ENCODE results near the gene MBD5.

Gene MBD5

GRCh38 chr2:148475626-148476025 lies 454.7 kb downstream of the MBD5 start:
- no peak overlapping the region for H3K4me3 ChIP-seq (ENCODE audit: low read depth, low read length)
- TF ChIP-seq CTCF (IDR thresholded peaks at IDR 0.05; ENCODE audit: insufficient read depth, low read depth, low read length, missing control alignments), result no peak
- DNase-seq (ENCODE audit: low read depth), result no peak

GRCh38 chr2:148479398-148479797 lies 458.5 kb downstream of the MBD5 start:
- H3K4me3 ChIP-seq (ENCODE audit: low read depth, low read length), result no peak overlapping the region
- TF ChIP-seq CTCF (IDR thresholded peaks at IDR 0.05; ENCODE audit: insufficient read depth, low read depth, low read length, missing control alignments), result no peak
- no peak for DNase-seq (ENCODE audit: low read depth)

- H3K4me3 ChIP-seq (ENCODE audit: low read depth, low read length), result no peak overlapping the region
- DNase-seq (ENCODE audit: low read depth), result no peak
- no peak for TF ChIP-seq CTCF (IDR thresholded peaks at IDR 0.05; ENCODE audit: insufficient read depth, low read depth, low read length, missing control alignments)
These were observed 462.8 kb downstream of the MBD5 start for GRCh38 chr2:148483665-148484064.

GRCh38 chr2:148484066-148484465 lies 463.2 kb downstream of the MBD5 start:
- TF ChIP-seq CTCF (IDR thresholded peaks at IDR 0.05; ENCODE audit: insufficient read depth, low read depth, low read length, missing control alignments), result no peak
- H3K4me3 ChIP-seq (ENCODE audit: low read depth, low read length), result no peak overlapping the region
- DNase-seq (ENCODE audit: low read depth), result no peak

- no peak for TF ChIP-seq CTCF (IDR thresholded peaks at IDR 0.05; ENCODE audit: insufficient read depth, low read depth, low read length, missing control alignments)
- no peak overlapping the region for H3K4me3 ChIP-seq (ENCODE audit: low read depth, low read length)
- no peak for DNase-seq (ENCODE audit: low read depth)
These were observed 465.8 kb downstream of the MBD5 start for GRCh38 chr2:148486655-148487054.

GRCh38 chr2:148487439-148487838 lies 466.5 kb downstream of the MBD5 start:
- DNase-seq (ENCODE audit: low read depth), result no peak
- H3K4me3 ChIP-seq (ENCODE audit: low read depth, low read length), result no peak overlapping the region
- no peak for TF ChIP-seq CTCF (IDR thresholded peaks at IDR 0.05; ENCODE audit: insufficient read depth, low read depth, low read length, missing control alignments)

GRCh38 chr2:148490840-148491439 lies 470.0 kb downstream of the MBD5 start:
- TF ChIP-seq CTCF (IDR thresholded peaks at IDR 0.05; ENCODE audit: insufficient read depth, low read depth, low read length, missing control alignments), result no peak
- no peak for DNase-seq (ENCODE audit: low read depth)
- H3K4me3 ChIP-seq (ENCODE audit: low read depth, low read length), result no peak overlapping the region

Data from GM12865 (cell line).